Lower lobe of right lung (tissue), 2 donors: Measurements from ENCODE around the gene NMUR1. TPM values are rescaled to one million over a fixed set of nuclear protein-coding genes. Genes with fewer than 3 reads are reported as not detected.

Source experiments
- ATAC-seq, 2 donors: fragments of 200-7000 bp; cut with Tn5 transposase; one replicate each; pipeline ENCODE4 v1.9.1; 2020 to 2022; ENCODE audit warnings: mild to moderate bottlenecking in 2 of 2, moderate library complexity in 2 of 2
- DNase-seq: peaks from one replicate; pipeline ENCODE4 v3.0.0-alpha.2; 2020
- H3K27ac ChIP-seq: fragments of 200-600 bp; one replicate; pipeline ENCODE4 v1.8.0; 2022
- H3K27me3 ChIP-seq: fragments of 200-600 bp; one replicate; pipeline ENCODE4 v1.8.0; 2022; ENCODE audit warnings: low read depth
- H3K36me3 ChIP-seq: fragments of 200-600 bp; one replicate; pipeline ENCODE4 v1.8.0; 2022; ENCODE audit warnings: mild to moderate bottlenecking
- H3K4me1 ChIP-seq: fragments of 200-600 bp; one replicate; pipeline ENCODE4 v1.8.0; 2022
- H3K4me3 ChIP-seq: fragments of 200-600 bp; one replicate; pipeline ENCODE4 v1.8.0; 2022; ENCODE audit warnings: mild to moderate bottlenecking
- H3K9me3 ChIP-seq: fragments of 200-600 bp; one replicate; pipeline ENCODE4 v1.8.0; 2022
- CTCF ChIP-seq: fragments of 200-600 bp; IDR thresholded peaks from one replicate; pipeline ENCODE4 v1.8.0; 2022; ENCODE audit warnings: antibody characterized with exemption, mild to moderate bottlenecking
- intact Hi-C: fragments of 100-400 bp; cut with DNase I; formaldehyde crosslinking; loops from one replicate; pipeline ENCODE4 v1.11.0; 2022
- total RNA-seq: library from RNA; stranded (reverse); fragmentation: NEBNext Ultra II Directional; extraction: Animal tissue kit (Norgen Biotek cat#: 25700); gene quantifications from one replicate; pipeline ENCODE4 v1.2.1, GENCODE V29; 2021
- donor health status: DM: no; HTN: yes; CAD: no; lungs with severe emphysema.

The NMUR1 gene
- total RNA-seq, 1 donor from 2014 or later: 4.4 TPM

- ATAC-seq (no peak), DNase-seq (no peak)
- Histone ChIP-seq H3K4me3 (peak overlapping the region; percentile 8), H3K27me3 (peaks cover 12% of the 10 kb centered on the region), H3K36me3 (no peaks in the 10 kb centered on the region), H3K27ac (no peak overlapping the region), H3K4me1 (peaks cover 41% of the 10 kb centered on the region), H3K9me3 (no peaks in the 10 kb centered on the region)
- intact Hi-C loops: no loop called here
- TF ChIP-seq CTCF: no peak
These were observed 2.1 kb downstream of the NMUR1 start for GRCh38 chr2:231527955-231528635.

GRCh38 chr2:231527091-231527395, 3.2 kb downstream of the NMUR1 start:
- H3K27me3 ChIP-seq: peaks cover 12% of the 10 kb centered on the region
- H3K4me3 ChIP-seq: no peak overlapping the region
- H3K9me3 ChIP-seq: no peaks in the 10 kb centered on the region
- H3K27ac ChIP-seq: no peak overlapping the region
- peaks cover 46% of the 10 kb centered on the region for H3K4me1 ChIP-seq
- intact Hi-C loops: no loop called here
- no peak for DNase-seq
- TF ChIP-seq CTCF: no peak
- H3K36me3 ChIP-seq: no peaks in the 10 kb centered on the region
- no peak for ATAC-seq

- intact Hi-C loops: no loop called here
These were observed 3.7 kb downstream of the NMUR1 start for GRCh38 chr2:231526341-231527090.

GRCh38 chr2:231525248-231526163, 4.7 kb downstream of the NMUR1 start:
- Histone ChIP-seq H3K4me3 (no peak overlapping the region), H3K27ac (peak overlapping the region; percentile 53), H3K4me1 (peaks cover 31% of the 10 kb centered on the region), H3K36me3 (no peaks in the 10 kb centered on the region), H3K9me3 (no peaks in the 10 kb centered on the region), H3K27me3 (peaks cover 8% of the 10 kb centered on the region)
- DNase-seq: no peak
- intact Hi-C loops: no loop called here
- no peak for ATAC-seq
- TF ChIP-seq CTCF: no peak

More at GRCh38 chr2:231526341-231527090, 3.7 kb downstream of the NMUR1 start:
- H3K4me1 ChIP-seq: peaks cover 41% of the 10 kb centered on the region
- no peak for ATAC-seq
- DNase-seq: no peak
- peaks cover 12% of the 10 kb centered on the region for H3K27me3 ChIP-seq
- no peak overlapping the region for H3K4me3 ChIP-seq
- no peak for TF ChIP-seq CTCF
- H3K36me3 ChIP-seq: no peaks in the 10 kb centered on the region
- no peak overlapping the region for H3K27ac ChIP-seq
- H3K9me3 ChIP-seq: no peaks in the 10 kb centered on the region

GRCh38 chr2:231524477-231525247, 5.6 kb downstream of the NMUR1 start:
- H3K4me1 ChIP-seq: peaks cover 25% of the 10 kb centered on the region
- peak overlapping the region; percentile 53 for H3K27ac ChIP-seq
- ATAC-seq: no peak
- H3K27me3 ChIP-seq: peaks cover 2% of the 10 kb centered on the region
- no peak for DNase-seq
- intact Hi-C loops: no loop called here
- H3K36me3 ChIP-seq: no peaks in the 10 kb centered on the region
- H3K9me3 ChIP-seq: no peaks in the 10 kb centered on the region
- no peak overlapping the region for H3K4me3 ChIP-seq
- TF ChIP-seq CTCF: no peak
